ENCODE measurements around the gene ANOS1. TPM values are rescaled to one million over a fixed set of nuclear protein-coding genes. Genes with fewer than 3 reads are reported as not detected.
"Not testable (repeated sequence)": the region's sequence is repeated elsewhere in the genome, so short reads cannot be mapped to it uniquely, and the experiment has no call there.

The ANOS1 gene
- 1 to 10 TPM; 3.6 to 6.0 TPM for total RNA-seq

DNA sequence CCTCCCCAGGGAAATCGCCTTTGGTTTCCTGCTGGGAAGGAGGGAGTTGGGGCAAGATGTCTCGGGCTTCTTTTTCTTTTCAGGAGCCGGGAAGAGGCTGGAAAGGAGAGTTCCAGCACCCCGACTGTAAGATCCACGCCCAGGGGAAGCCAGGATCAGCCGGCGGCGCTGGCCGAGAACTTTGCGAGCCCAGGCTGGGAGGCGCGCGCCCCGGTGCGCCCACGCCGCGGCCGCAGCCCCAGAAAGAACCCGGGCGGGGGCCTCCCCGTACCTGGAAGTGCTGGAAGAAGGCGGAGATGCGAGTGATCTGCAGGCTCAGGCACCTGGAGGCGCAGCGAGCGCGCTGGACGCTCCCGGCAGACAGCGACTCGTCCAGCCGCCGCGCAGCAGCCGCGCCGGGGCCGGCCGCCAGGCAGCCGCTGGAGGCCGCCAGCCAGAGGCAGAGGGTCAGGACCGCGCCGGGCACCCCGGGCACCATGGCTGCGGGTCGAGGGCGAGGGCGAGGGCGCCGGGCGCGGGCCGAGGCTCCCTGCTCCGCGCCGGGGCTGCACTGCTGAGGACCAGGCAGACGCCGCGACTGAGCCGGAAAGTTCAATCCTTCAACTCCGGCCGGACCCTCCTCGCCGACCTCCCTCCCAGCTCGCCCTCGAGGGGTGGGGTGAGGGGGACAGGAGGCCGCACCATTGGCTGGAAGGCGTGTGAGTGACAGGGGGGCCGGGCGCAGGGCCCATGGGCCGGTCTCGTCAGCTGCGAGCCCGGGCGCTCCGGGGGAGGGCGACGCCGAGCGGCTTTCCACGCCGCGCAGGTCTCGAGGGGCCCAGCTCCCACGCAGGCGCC lies at the start of gene ANOS1:
ANOS1 (minus strand) TSS at position 579 of the 837 bp plus-strand sequence; CDS start at position 478, 101 bp downstream.
- peak within 1 kb of the TSS; percentile 52 to 56 for H3K4me3 ChIP-seq
- no peaks in the 10 kb centered on the region for H3K36me3 ChIP-seq
- H3K9me3 ChIP-seq = no peaks in the 10 kb centered on the region
- H3K4me1 ChIP-seq = peaks cover 0 to 4% of the 10 kb centered on the region in 2 donors
- TF ChIP-seq, protein P1, sequence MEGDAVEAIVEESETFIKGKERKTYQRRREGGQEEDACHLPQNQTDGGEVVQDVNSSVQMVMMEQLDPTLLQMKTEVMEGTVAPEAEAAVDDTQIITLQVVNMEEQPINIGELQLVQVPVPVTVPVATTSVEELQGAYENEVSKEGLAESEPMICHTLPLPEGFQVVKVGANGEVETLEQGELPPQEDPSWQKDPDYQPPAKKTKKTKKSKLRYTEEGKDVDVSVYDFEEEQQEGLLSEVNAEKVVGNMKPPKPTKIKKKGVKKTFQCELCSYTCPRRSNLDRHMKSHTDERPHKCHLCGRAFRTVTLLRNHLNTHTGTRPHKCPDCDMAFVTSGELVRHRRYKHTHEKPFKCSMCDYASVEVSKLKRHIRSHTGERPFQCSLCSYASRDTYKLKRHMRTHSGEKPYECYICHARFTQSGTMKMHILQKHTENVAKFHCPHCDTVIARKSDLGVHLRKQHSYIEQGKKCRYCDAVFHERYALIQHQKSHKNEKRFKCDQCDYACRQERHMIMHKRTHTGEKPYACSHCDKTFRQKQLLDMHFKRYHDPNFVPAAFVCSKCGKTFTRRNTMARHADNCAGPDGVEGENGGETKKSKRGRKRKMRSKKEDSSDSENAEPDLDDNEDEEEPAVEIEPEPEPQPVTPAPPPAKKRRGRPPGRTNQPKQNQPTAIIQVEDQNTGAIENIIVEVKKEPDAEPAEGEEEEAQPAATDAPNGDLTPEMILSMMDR (IDR thresholded peaks at IDR 0.05) = peak in 1 of 2 donors; percentile 12
- H3K27ac ChIP-seq = peak within 1 kb of the TSS in 1 of 2 donors; percentile 35
- no peak for DNase-seq (ENCODE audit: low spot score)
- H3K27me3 ChIP-seq = no peaks in the 10 kb centered on the region

GRCh38 chrX:8773117-8773516 lies 41.2 kb upstream of the ANOS1 start:
- H3K27ac ChIP-seq = no peak overlapping the region
- H3K9me3 ChIP-seq = no peaks in the 10 kb centered on the region
- H3K4me3 ChIP-seq = no peak overlapping the region
- DNase-seq (ENCODE audit: low spot score) = no peak
- no peaks in the 10 kb centered on the region for H3K36me3 ChIP-seq
- no peaks in the 10 kb centered on the region for H3K4me1 ChIP-seq
- peaks cover 0 to 4% of the 10 kb centered on the region in 2 donors for H3K27me3 ChIP-seq
- TF ChIP-seq, protein P1 (IDR thresholded peaks at IDR 0.05) = no peak

DNA sequence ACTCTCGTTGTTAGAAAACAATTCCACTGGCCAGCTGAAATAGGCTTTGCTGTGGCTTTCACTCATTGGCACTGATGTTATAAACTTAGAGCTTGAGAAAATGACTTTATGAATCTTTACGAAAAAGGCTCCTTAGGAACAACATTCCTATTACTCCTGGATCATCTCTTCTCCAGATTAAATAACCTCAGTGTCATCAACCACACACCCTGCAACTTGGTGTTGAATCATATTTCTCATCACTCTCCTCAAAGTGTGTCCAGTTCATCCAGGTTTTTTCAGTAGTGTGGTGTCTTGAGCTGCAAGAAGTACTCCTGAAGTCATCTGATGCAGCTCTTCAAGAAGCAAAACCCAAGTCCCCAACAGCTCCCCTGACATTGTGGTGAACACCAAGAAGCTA lies 28.1 kb upstream of the ANOS1 start:
- DNase-seq (ENCODE audit: low spot score) = no peak
- no peaks in the 10 kb centered on the region for H3K36me3 ChIP-seq
- no peaks in the 10 kb centered on the region for H3K9me3 ChIP-seq
- no peaks in the 10 kb centered on the region for H3K4me1 ChIP-seq
- H3K27me3 ChIP-seq = no peaks in the 10 kb centered on the region
- H3K4me3 ChIP-seq = no peak overlapping the region
- TF ChIP-seq, protein P1 (IDR thresholded peaks at IDR 0.05) = no peak
- no peak overlapping the region for H3K27ac ChIP-seq

DNA sequence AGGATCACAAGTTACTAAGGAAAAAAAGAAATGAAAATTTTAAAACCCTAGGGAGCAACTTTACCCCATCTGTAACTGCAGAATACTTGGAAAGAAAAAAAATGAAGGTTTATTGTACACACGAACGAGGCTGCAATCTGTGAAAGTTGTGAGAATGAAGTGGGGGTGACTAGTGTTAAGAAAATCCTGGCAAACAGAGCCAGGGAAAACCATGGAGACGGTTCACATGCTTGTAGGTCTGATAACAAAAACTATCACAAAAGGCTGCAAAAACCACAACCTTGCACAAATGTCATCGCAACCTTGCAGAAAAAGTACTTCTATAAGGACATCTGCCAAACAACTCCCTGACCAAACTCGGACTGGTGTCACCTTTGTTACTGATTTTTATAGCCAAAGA lies 26.8 kb upstream of the ANOS1 start:
- H3K4me1 ChIP-seq; H3K36me3 ChIP-seq; DNase-seq (ENCODE audit: low spot score); H3K27ac ChIP-seq; H3K27me3 ChIP-seq; H3K4me3 ChIP-seq; H3K9me3 ChIP-seq: not testable (repeated sequence)

GRCh38 chrX:8757609-8758389 lies 25.9 kb upstream of the ANOS1 start:
- H3K4me3 ChIP-seq; H3K36me3 ChIP-seq; H3K27me3 ChIP-seq; H3K4me1 ChIP-seq; DNase-seq (ENCODE audit: low spot score); H3K9me3 ChIP-seq; H3K27ac ChIP-seq: not testable (repeated sequence)

- Histone ChIP-seq H3K9me3 (no peaks in the 10 kb centered on the region), H3K36me3 (no peaks in the 10 kb centered on the region), H3K4me1 (no peaks in the 10 kb centered on the region), H3K27me3 (no peaks in the 10 kb centered on the region), H3K27ac (no peak overlapping the region), H3K4me3 (no peak overlapping the region)
- TF ChIP-seq, protein P1 (IDR thresholded peaks at IDR 0.05) = no peak
- DNase-seq (ENCODE audit: low spot score) = no peak
Observed at GRCh38 chrX:8755813-8756212, 23.9 kb upstream of the ANOS1 start.
